ENCODE measurements around the gene PLPP2.

The PLPP2 gene

GRCh38 chr19:313988-314815, 23.0 kb upstream of the PLPP2 start:
- Histone ChIP-seq H3K36me3 (ENCODE audit: control insufficient read depth, insufficient read depth, low read length) (peaks cover 80% of the 10 kb centered on the region), H3K4me3 (ENCODE audit: low read depth, low read length) (no peak overlapping the region), H3K27ac (ENCODE audit: low read depth, low read length) (no peak overlapping the region), H3K9me3 (ENCODE audit: control insufficient read depth, insufficient read depth, low read depth, low read length) (peaks cover 6% of the 10 kb centered on the region; the same call in 1 of the 2 replicates), H3K4me1 (ENCODE audit: control insufficient read depth, insufficient read depth, low read length) (no peaks in the 10 kb centered on the region), H3K9ac (ENCODE audit: low read length) (no peak overlapping the region), H3K27me3 (ENCODE audit: control insufficient read depth, insufficient read depth, low read length) (no peaks in the 10 kb centered on the region)

DNA sequence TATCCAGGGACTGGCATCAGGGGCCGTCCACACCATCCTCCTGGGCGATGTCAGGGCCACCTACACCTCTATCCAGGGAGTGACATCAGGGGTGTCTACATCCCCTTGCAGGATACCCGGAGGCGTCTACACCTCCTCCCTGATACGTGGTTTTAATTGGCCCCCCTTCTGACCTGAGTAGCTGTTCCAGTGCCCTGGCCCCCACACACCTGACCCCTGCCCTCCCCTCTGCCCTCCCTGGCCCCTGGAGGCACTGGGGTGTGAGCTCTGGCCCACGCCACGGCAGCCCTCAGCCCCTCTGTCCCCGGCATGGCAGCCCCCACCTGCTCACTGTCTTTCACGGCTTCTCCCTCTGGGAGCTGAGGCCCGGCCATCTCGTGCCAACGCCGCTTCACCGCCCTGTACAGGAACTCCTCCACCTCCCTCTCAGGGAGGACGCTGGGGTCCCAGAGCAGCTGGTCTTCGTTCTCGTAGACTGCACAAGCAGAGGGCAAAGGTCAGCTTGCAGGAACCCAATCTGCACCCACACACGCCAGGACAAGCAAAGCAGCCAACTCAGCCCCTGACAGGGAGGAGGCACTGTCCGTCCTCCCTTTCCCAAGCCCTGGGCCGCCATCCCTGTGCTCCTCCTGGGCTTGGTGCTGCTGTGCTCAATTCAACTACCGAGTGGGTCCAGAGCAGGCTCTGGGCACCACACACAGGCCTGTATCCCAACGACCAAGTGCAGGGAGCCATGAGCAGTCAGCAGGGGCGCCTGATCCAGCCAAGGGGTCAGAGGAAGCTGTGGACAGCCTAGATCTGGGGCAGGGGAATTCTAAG, 22.2 kb upstream of the PLPP2 start:
- peaks cover 83% of the 10 kb centered on the region for H3K36me3 ChIP-seq (ENCODE audit: control insufficient read depth, insufficient read depth, low read length)
- H3K4me3 ChIP-seq (ENCODE audit: low read depth, low read length), result no peak overlapping the region
- no peaks in the 10 kb centered on the region for H3K4me1 ChIP-seq (ENCODE audit: control insufficient read depth, insufficient read depth, low read length)
- 0 out of 2 replicates have a peak, but pooled peaks cover 4% of the 10 kb centered on the region for H3K9me3 ChIP-seq (ENCODE audit: control insufficient read depth, insufficient read depth, low read depth, low read length)
- H3K27me3 ChIP-seq (ENCODE audit: control insufficient read depth, insufficient read depth, low read length), result no peaks in the 10 kb centered on the region
- no peak overlapping the region for H3K27ac ChIP-seq (ENCODE audit: low read depth, low read length)
- H3K9ac ChIP-seq (ENCODE audit: low read length), result no peak overlapping the region

DNA sequence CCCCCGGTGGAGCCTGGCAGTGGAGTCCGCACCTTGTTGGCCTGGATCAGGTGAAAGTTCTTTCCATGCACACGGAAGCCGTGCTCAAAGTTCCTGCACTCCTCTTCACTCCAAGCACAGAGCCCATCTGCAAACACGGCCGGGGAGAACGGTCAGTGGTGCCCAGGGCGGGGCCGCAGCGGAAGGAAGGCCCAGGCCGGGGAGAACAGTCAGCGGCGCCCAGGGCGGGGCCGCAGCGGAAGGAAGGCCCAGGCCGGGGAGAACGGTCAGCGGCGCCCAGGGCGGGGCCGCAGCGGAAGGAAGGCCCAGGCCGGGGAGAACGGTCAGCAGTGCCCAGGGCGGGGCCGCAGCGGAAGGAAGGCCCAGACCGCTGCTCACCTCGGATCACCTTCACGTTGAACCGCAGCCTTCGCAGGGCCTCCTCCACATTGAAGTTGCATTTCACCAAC, 20.6 kb upstream of the PLPP2 start:
- H3K27me3 ChIP-seq (ENCODE audit: control insufficient read depth, insufficient read depth, low read length), result no peaks in the 10 kb centered on the region
- H3K4me1 ChIP-seq (ENCODE audit: control insufficient read depth, insufficient read depth, low read length), result no peaks in the 10 kb centered on the region
- H3K27ac ChIP-seq (ENCODE audit: low read depth, low read length), result no peak overlapping the region
- no peaks in the 10 kb centered on the region for H3K9me3 ChIP-seq (ENCODE audit: control insufficient read depth, insufficient read depth, low read depth, low read length)
- H3K4me3 ChIP-seq (ENCODE audit: low read depth, low read length), result no peak overlapping the region
- H3K9ac ChIP-seq (ENCODE audit: low read length), result no peak overlapping the region
- H3K36me3 ChIP-seq (ENCODE audit: control insufficient read depth, insufficient read depth, low read length), result peaks cover 87% of the 10 kb centered on the region

DNA sequence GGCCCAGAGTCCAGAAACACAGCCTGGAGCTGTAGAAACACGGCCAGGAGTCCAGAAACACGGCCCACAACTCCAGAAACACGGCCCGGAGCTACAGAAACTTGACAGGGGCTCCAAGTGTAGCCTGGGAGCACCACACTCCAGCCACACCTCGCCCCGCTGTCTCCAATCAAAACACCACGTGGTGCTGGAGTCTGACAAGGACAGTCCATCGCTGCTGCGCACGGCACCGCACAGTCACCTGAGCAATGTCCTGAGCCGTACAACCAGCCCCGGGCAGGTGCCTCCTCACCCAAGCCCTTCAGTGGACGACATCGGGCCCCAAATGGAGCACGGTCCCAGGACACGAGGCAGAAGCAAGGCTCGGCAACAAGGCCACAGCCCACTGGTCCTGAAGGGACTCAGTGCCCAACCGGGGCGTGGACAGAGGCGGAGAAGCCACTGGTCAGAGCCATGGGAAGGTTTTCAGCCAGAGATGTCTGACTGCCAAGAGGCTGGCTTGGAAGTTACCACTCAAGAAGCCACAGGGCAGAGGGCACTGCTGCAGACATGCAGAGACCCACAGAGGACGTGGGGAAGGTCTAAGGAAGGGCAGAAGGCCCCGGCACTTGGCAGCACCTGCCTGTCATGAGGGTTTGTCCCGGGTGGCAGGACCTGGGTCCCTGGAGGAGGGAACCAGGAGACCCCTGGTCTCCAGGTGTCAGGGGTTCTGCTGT, 19.7 kb upstream of the PLPP2 start:
- H3K9me3 ChIP-seq (ENCODE audit: control insufficient read depth, insufficient read depth, low read depth, low read length), result no peaks in the 10 kb centered on the region
- H3K27ac ChIP-seq (ENCODE audit: low read depth, low read length), result no peak overlapping the region
- H3K9ac ChIP-seq (ENCODE audit: low read length), result no peak overlapping the region
- H3K36me3 ChIP-seq (ENCODE audit: control insufficient read depth, insufficient read depth, low read length), result peaks cover 88% of the 10 kb centered on the region
- H3K27me3 ChIP-seq (ENCODE audit: control insufficient read depth, insufficient read depth, low read length), result no peaks in the 10 kb centered on the region
- no peak overlapping the region for H3K4me3 ChIP-seq (ENCODE audit: low read depth, low read length)
- H3K4me1 ChIP-seq (ENCODE audit: control insufficient read depth, insufficient read depth, low read length), result no peaks in the 10 kb centered on the region

DNA sequence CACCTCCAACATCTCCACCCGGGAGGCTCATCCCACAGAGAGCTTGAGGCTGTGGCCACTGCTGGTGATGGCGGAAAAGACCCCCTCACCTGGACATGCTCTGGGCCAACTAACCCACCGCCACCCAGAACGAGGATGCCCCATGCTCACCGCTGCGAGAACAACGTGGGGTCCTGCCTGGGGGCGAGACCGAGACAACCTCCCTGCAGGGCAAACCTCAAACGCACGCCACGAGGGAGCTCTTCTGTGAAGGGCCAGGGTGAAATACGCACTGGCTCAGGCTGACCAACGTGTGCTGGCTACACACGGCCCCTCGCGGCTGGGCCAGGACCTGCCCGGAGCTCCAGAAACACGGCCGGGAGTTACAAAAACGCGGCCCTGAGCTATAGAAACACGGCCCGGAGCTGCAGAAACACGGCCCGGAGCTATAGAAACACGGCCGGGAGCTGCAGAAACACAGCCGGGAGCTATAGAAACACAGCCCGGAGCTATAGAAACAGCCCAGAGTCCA, 19.0 kb upstream of the PLPP2 start:
- Histone ChIP-seq H3K9ac (ENCODE audit: low read length) (peak overlapping the region; percentile 31), H3K27me3 (ENCODE audit: control insufficient read depth, insufficient read depth, low read length) (no peaks in the 10 kb centered on the region), H3K9me3 (ENCODE audit: control insufficient read depth, insufficient read depth, low read depth, low read length) (no peaks in the 10 kb centered on the region), H3K36me3 (ENCODE audit: control insufficient read depth, insufficient read depth, low read length) (peaks cover 88% of the 10 kb centered on the region), H3K27ac (ENCODE audit: low read depth, low read length) (no peak overlapping the region), H3K4me1 (ENCODE audit: control insufficient read depth, insufficient read depth, low read length) (no peaks in the 10 kb centered on the region), H3K4me3 (ENCODE audit: low read depth, low read length) (no peak overlapping the region)

- Histone ChIP-seq H3K9ac (ENCODE audit: low read length) (no peak overlapping the region), H3K36me3 (ENCODE audit: control insufficient read depth, insufficient read depth, low read length) (peaks cover 88% of the 10 kb centered on the region), H3K27me3 (ENCODE audit: control insufficient read depth, insufficient read depth, low read length) (no peaks in the 10 kb centered on the region), H3K9me3 (ENCODE audit: control insufficient read depth, insufficient read depth, low read depth, low read length) (no peaks in the 10 kb centered on the region), H3K4me3 (ENCODE audit: low read depth, low read length) (no peak overlapping the region), H3K4me1 (ENCODE audit: control insufficient read depth, insufficient read depth, low read length) (no peaks in the 10 kb centered on the region), H3K27ac (ENCODE audit: low read depth, low read length) (no peak overlapping the region)
Measured at GRCh38 chr19:309206-309565, 18.0 kb upstream of the PLPP2 start.

DNA sequence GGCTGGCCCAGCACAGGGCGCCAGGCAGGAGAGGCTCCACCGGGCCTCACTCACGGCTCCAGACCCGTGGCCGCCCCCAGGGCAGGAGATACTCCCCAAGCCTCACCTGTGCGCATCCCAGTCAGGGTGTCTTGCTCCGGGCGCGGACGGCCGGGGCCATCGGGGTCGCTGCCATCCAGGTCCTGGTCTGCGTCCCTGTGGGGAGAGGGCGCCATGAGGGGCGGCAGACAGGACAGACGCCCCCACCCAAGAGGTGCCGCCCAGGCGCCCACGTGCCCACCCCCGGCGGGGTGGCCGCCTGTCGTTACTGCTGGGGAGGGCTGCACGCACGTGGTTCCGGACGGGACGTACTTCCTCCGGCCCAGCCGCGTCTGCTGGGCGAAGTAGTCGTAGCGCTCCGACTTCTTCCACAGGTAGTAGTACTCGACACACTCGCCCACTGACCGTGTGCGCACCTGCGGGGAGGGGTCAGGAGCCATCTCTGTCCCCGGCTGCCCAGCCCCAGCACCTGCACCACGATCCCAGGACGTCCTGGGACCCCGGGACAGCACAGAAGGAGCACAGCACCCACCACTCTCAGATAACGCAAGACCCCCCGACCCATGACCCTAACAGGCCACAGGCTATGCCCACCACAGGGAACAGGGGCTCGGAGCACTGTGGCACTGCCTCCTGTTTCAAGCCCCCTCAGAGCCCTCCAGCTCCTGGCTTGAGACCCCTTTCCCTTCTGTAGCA, 17.4 kb upstream of the PLPP2 start:
- no peak overlapping the region for H3K4me3 ChIP-seq (ENCODE audit: low read depth, low read length)
- H3K4me1 ChIP-seq (ENCODE audit: control insufficient read depth, insufficient read depth, low read length), result no peaks in the 10 kb centered on the region
- H3K27me3 ChIP-seq (ENCODE audit: control insufficient read depth, insufficient read depth, low read length), result no peaks in the 10 kb centered on the region
- H3K9ac ChIP-seq (ENCODE audit: low read length), result no peak overlapping the region
- H3K27ac ChIP-seq (ENCODE audit: low read depth, low read length), result no peak overlapping the region
- H3K9me3 ChIP-seq (ENCODE audit: control insufficient read depth, insufficient read depth, low read depth, low read length), result no peaks in the 10 kb centered on the region
- H3K36me3 ChIP-seq (ENCODE audit: control insufficient read depth, insufficient read depth, low read length), result peaks cover 82% of the 10 kb centered on the region

GRCh38 chr19:307793-308420, 16.7 kb upstream of the PLPP2 start:
- Histone ChIP-seq H3K27me3 (ENCODE audit: control insufficient read depth, insufficient read depth, low read length) (no peaks in the 10 kb centered on the region), H3K36me3 (ENCODE audit: control insufficient read depth, insufficient read depth, low read length) (peaks cover 75% of the 10 kb centered on the region)

DNA sequence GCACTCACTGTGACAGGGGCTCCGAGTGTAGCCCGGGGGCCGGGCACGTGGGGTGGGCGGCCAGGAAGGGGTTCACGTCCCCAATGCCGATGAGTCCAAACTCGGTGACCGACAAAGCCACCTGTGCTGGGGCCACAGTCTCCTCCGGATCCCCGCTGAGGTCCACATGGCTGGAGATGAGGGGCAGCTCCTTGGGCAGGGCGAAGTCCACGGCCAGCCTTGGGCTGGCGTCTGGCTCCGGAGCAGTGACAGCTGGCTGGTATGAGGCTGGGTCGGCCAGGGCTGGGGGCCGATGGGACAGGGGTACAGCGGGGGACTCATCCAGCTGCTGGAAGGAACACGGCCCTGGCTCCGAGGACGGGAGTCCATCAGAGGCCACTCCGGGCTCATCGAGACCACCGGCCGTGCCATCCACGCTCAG, 15.9 kb upstream of the PLPP2 start:
- no peaks in the 10 kb centered on the region for H3K4me1 ChIP-seq (ENCODE audit: control insufficient read depth, insufficient read depth, low read length)
- H3K27me3 ChIP-seq (ENCODE audit: control insufficient read depth, insufficient read depth, low read length), result no peaks in the 10 kb centered on the region
- H3K4me3 ChIP-seq (ENCODE audit: low read depth, low read length), result no peak overlapping the region
- H3K9me3 ChIP-seq (ENCODE audit: control insufficient read depth, insufficient read depth, low read depth, low read length), result no peaks in the 10 kb centered on the region
- H3K27ac ChIP-seq (ENCODE audit: low read depth, low read length), result no peak overlapping the region
- peaks cover 73% of the 10 kb centered on the region for H3K36me3 ChIP-seq (ENCODE audit: control insufficient read depth, insufficient read depth, low read length)
- H3K9ac ChIP-seq (ENCODE audit: low read length), result no peak overlapping the region

More at GRCh38 chr19:307793-308420, 16.7 kb upstream of the PLPP2 start:
- H3K9me3 ChIP-seq (ENCODE audit: control insufficient read depth, insufficient read depth, low read depth, low read length), result no peaks in the 10 kb centered on the region
- H3K27ac ChIP-seq (ENCODE audit: low read depth, low read length), result no peak overlapping the region
- H3K4me3 ChIP-seq (ENCODE audit: low read depth, low read length), result no peak overlapping the region
- no peaks in the 10 kb centered on the region for H3K4me1 ChIP-seq (ENCODE audit: control insufficient read depth, insufficient read depth, low read length)
- no peak overlapping the region for H3K9ac ChIP-seq (ENCODE audit: low read length)

Data from HUES6 (cell line).